GM12874 (cell line): ENCODE measurements around the gene WNT2B.

Experiments
- TF ChIP-seq, protein P1 (sequence below): IDR thresholded peaks from 2 replicates; pipeline ENCODE4 v1.5.1; 2011; ENCODE audit warnings: low read depth, mild to moderate bottlenecking, control low read depth, low read length, moderate library complexity; ENCODE audit not compliant: insufficient read depth

The WNT2B gene

DNA sequence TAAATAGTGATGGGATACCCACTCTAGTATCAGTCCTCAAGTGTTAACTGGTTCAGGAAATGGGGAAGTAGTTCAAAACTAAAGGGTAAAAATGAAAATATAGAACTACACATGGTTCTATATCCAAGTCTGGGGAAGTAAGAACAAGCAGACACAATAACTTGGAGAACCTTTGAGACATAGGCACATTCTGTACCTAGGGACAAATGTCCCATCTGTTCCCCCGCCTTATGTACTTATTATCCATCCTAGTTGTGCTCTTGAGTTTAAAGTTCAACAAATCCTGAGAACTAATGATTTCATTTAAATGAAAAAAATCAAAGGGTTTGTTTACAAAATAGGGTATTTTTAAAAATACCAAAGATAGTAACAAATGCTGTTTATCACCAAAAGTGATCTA lies 32.5 kb downstream of the WNT2B start:
- TF ChIP-seq, protein P1, sequence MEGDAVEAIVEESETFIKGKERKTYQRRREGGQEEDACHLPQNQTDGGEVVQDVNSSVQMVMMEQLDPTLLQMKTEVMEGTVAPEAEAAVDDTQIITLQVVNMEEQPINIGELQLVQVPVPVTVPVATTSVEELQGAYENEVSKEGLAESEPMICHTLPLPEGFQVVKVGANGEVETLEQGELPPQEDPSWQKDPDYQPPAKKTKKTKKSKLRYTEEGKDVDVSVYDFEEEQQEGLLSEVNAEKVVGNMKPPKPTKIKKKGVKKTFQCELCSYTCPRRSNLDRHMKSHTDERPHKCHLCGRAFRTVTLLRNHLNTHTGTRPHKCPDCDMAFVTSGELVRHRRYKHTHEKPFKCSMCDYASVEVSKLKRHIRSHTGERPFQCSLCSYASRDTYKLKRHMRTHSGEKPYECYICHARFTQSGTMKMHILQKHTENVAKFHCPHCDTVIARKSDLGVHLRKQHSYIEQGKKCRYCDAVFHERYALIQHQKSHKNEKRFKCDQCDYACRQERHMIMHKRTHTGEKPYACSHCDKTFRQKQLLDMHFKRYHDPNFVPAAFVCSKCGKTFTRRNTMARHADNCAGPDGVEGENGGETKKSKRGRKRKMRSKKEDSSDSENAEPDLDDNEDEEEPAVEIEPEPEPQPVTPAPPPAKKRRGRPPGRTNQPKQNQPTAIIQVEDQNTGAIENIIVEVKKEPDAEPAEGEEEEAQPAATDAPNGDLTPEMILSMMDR: no peak

DNA sequence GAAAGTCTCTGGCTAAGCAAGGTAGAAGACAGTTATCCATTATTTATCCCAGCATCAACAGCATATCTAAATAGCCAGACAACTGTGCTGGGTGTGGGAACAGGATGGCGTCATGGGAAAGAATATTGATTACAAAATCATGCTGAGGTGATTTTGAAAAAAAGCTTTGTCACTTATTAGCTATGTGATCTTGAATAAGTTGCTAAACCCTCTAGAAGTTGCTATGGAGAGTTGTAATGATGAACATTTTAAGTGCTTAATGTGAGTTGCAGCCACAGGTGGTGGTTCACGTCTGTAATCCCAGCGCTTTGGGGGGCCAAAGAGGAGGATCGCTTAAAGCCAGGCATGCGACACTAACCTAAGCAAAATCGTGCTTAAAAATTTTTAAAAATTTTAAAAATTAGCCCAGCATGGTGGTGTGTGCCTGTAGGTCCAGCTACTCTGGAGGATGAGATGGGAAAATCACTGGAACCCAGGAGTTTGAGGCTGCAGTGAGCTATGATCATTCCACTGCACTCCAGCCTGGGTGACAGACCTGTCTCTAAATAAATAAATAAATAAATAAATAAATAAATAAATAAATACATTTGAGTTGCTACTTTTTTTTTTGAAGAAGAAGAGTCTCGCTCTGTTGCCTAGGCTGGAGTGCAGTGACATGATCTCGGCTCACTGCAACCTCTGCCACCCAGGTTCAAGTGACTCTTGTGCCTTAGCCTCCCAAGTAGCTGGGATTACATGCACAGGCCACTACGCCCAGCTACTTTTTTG lies 33.6 kb downstream of the WNT2B start:
- TF ChIP-seq, protein P1: no peak

GRCh38 chr1:112544011-112544688 lies 35.4 kb downstream of the WNT2B start:
- TF ChIP-seq, protein P1: no peak

DNA sequence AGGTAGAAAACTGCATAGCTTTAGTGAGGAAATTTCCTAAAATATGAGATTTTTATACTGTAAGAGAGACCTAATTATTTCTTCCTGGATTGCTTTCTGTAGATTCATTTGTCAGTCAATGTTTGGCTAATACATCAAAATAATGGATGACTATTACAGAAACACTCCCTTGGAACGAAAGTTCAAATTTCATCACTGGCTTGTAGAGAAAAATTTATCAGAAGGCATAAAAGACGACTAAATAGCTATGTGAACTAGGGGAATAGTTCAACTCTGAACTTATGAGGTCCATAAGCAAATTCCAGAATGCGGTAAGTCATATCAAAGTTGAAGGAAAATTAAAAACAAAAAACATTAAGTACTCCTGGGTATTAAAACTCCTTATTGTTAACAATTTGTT lies 36.0 kb downstream of the WNT2B start:
- TF ChIP-seq, protein P1: no peak

- TF ChIP-seq, protein P1: no peak
Measured at GRCh38 chr1:112546076-112546475, 37.3 kb downstream of the WNT2B start.

DNA sequence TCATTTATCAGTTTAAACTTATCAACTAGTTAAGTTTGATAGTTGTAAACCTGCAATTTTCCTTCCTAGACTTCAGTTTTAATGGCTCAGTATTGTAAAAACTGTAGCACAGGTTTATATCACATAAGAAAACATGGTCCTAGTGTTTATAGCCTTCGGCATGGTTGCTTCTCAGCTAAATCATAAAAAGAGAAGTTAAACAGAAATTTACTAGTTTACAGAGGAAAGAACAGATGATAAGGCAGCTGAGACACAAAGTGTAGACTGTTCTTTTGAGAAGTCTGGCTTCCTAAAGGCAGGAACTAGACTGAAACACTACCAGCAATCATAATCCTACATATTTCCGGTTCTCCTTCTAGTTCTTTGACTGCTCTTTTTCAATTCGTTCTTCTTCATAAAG lies 39.8 kb downstream of the WNT2B start:
- TF ChIP-seq, protein P1: no peak

- TF ChIP-seq, protein P1: no peak
Measured at GRCh38 chr1:112549590-112549989, 40.8 kb downstream of the WNT2B start.
